ENCODE results near the gene CREB5. TPM values are rescaled to one million over a fixed set of nuclear protein-coding genes. Genes with fewer than 3 reads are reported as not detected.
"Not testable (repeated sequence)": the region's sequence is repeated elsewhere in the genome, so short reads cannot be mapped to it uniquely, and the experiment has no call there.

The CREB5 gene
- total and polyA plus RNA-seq, 2 experiments from 2014 or later: 2.4 to 4.4 TPM

DNA sequence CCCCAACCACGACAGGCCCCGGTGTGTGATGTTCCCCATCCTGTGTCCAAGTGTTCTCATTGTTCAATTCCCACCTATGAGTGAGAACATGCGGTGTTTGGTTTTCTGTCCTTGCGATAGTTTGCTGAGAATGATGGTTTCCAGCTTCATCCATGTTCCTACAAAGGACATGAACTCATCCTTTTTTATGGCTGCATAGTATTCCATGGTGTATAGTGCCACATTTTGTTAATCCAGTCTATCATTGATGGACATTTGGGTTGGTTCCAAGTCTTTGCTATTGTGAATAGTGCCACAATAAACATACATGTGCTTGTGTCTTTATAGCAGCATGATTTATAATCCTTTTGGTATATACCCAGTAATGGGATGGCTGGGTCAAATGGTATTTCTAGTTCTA, 10.8 kb upstream of the CREB5 start:
- not testable (repeated sequence) for H3K9me2 ChIP-seq (ENCODE audit: insufficient read depth); H3K9me3 Mint-ChIP-seq; H3K4me3 ChIP-seq; H3K79me2 ChIP-seq (replicated peaks; ENCODE audit: insufficient read depth); H3K36me3 ChIP-seq (ENCODE audit: insufficient read depth); ATAC-seq; H3K4me1 Mint-ChIP-seq; H3K27me3 Mint-ChIP-seq (ENCODE audit: insufficient read depth, low read depth, poor library complexity); H3K4me2 ChIP-seq; H3K36me3 Mint-ChIP-seq (ENCODE audit: low read depth); H3K27ac Mint-ChIP-seq; H2AFZ ChIP-seq; H3K27me3 ChIP-seq (ENCODE audit: insufficient read depth); H3K4me1 ChIP-seq (ENCODE audit: insufficient read depth); H3F3A ChIP-seq (replicated peaks; ENCODE audit: low read depth); H3K4me3 Mint-ChIP-seq; H4K20me1 ChIP-seq (replicated peaks; ENCODE audit: insufficient read depth); DNase-seq (ENCODE audit: low spot score); H3K27ac ChIP-seq (ENCODE audit: low read depth)

DNA sequence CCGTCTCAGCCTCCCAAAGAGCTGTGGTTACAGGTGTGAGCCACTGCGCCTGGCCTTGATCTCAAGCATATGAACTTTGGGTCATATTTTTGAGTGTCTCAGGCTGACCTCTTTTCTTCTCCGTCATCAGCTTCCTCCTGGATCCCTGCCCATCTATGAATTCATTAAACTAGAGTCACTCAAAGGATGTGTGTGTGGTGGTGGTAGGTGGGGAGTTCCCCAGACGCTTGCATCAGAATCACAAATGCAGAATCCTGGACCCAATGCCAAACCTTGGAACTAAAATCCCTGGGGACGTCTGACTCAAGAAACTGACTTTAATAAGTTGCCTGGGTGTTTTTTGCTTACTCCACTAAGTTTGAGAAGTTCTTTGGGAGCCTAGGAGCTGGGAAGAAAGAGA, 6.7 kb upstream of the CREB5 start:
- no peak overlapping the region for H3K4me2 ChIP-seq
- no peak overlapping the region for H3K27ac Mint-ChIP-seq
- H3K9me2 ChIP-seq (ENCODE audit: insufficient read depth): no peaks in the 10 kb centered on the region
- no peaks in the 10 kb centered on the region for H3K9me3 Mint-ChIP-seq
- DNase-seq (ENCODE audit: low spot score) (no peak), ATAC-seq (no peak)
- H4K20me1 ChIP-seq (replicated peaks; ENCODE audit: insufficient read depth): no peaks in the 10 kb centered on the region
- H2AFZ ChIP-seq: 0 out of 2 replicates have a peak overlapping the region, but pooled peaks have one; percentile 52
- H3K4me3 ChIP-seq: no peak overlapping the region
- peaks cover 12% of the 10 kb centered on the region for H3K4me1 ChIP-seq (ENCODE audit: insufficient read depth)
- H3K4me1 Mint-ChIP-seq: peaks cover 8% of the 10 kb centered on the region; the same call in 2 of the 3 replicates
- peaks cover 31% of the 10 kb centered on the region for H3K27me3 Mint-ChIP-seq (ENCODE audit: insufficient read depth, low read depth, poor library complexity)
- H3K27ac ChIP-seq (ENCODE audit: low read depth): no peak overlapping the region
- 0 out of 2 replicates have a peak, but pooled peaks cover 8% of the 10 kb centered on the region for H3F3A ChIP-seq (replicated peaks; ENCODE audit: low read depth)
- no peaks in the 10 kb centered on the region for H3K79me2 ChIP-seq (replicated peaks; ENCODE audit: insufficient read depth)
- no peak overlapping the region for H3K4me3 Mint-ChIP-seq
- no peaks in the 10 kb centered on the region for H3K36me3 Mint-ChIP-seq (ENCODE audit: low read depth)
- H3K27me3 ChIP-seq (ENCODE audit: insufficient read depth): peaks cover 41% of the 10 kb centered on the region
- no peaks in the 10 kb centered on the region for H3K36me3 ChIP-seq (ENCODE audit: insufficient read depth)
- TF ChIP-seq ZNF114 (CRISPR knock-in tag; IDR thresholded peaks at IDR 0.05): no peak
- TF ChIP-seq, protein P1, sequence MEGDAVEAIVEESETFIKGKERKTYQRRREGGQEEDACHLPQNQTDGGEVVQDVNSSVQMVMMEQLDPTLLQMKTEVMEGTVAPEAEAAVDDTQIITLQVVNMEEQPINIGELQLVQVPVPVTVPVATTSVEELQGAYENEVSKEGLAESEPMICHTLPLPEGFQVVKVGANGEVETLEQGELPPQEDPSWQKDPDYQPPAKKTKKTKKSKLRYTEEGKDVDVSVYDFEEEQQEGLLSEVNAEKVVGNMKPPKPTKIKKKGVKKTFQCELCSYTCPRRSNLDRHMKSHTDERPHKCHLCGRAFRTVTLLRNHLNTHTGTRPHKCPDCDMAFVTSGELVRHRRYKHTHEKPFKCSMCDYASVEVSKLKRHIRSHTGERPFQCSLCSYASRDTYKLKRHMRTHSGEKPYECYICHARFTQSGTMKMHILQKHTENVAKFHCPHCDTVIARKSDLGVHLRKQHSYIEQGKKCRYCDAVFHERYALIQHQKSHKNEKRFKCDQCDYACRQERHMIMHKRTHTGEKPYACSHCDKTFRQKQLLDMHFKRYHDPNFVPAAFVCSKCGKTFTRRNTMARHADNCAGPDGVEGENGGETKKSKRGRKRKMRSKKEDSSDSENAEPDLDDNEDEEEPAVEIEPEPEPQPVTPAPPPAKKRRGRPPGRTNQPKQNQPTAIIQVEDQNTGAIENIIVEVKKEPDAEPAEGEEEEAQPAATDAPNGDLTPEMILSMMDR (conservative IDR thresholded peaks at IDR 0.05; ENCODE audit: low read depth in 2 of 2): no peak
- TF ChIP-seq, protein P2, sequence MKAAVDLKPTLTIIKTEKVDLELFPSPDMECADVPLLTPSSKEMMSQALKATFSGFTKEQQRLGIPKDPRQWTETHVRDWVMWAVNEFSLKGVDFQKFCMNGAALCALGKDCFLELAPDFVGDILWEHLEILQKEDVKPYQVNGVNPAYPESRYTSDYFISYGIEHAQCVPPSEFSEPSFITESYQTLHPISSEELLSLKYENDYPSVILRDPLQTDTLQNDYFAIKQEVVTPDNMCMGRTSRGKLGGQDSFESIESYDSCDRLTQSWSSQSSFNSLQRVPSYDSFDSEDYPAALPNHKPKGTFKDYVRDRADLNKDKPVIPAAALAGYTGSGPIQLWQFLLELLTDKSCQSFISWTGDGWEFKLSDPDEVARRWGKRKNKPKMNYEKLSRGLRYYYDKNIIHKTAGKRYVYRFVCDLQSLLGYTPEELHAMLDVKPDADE (IDR thresholded peaks at IDR 0.05): no peak
- no peak for TF ChIP-seq ZNF331 (CRISPR knock-in tag; IDR thresholded peaks at IDR 0.05; ENCODE audit: low read depth)
- TF ChIP-seq, protein P3, sequence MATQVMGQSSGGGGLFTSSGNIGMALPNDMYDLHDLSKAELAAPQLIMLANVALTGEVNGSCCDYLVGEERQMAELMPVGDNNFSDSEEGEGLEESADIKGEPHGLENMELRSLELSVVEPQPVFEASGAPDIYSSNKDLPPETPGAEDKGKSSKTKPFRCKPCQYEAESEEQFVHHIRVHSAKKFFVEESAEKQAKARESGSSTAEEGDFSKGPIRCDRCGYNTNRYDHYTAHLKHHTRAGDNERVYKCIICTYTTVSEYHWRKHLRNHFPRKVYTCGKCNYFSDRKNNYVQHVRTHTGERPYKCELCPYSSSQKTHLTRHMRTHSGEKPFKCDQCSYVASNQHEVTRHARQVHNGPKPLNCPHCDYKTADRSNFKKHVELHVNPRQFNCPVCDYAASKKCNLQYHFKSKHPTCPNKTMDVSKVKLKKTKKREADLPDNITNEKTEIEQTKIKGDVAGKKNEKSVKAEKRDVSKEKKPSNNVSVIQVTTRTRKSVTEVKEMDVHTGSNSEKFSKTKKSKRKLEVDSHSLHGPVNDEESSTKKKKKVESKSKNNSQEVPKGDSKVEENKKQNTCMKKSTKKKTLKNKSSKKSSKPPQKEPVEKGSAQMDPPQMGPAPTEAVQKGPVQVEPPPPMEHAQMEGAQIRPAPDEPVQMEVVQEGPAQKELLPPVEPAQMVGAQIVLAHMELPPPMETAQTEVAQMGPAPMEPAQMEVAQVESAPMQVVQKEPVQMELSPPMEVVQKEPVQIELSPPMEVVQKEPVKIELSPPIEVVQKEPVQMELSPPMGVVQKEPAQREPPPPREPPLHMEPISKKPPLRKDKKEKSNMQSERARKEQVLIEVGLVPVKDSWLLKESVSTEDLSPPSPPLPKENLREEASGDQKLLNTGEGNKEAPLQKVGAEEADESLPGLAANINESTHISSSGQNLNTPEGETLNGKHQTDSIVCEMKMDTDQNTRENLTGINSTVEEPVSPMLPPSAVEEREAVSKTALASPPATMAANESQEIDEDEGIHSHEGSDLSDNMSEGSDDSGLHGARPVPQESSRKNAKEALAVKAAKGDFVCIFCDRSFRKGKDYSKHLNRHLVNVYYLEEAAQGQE (IDR thresholded peaks at IDR 0.05; ENCODE audit: unreplicated experiment): no peak
- no peak for TF ChIP-seq JUNB (IDR thresholded peaks at IDR 0.05; ENCODE audit: unreplicated experiment)
- TF ChIP-seq EZH2phosphoT487 (IDR thresholded peaks at IDR 0.05; ENCODE audit: unreplicated experiment): no peak
- no peak for TF ChIP-seq STAT1 (IDR thresholded peaks at IDR 0.05; ENCODE audit: unreplicated experiment)
- TF ChIP-seq EZH2 (IDR thresholded peaks at IDR 0.05; ENCODE audit: low read depth, unreplicated experiment): no peak
- TF ChIP-seq CREB1 (CRISPR knock-in tag; IDR thresholded peaks at IDR 0.05; ENCODE audit: low read depth): no peak
